GM19043 (cell line): ENCODE data around the gene STON1.
"Not testable (repeated sequence)": the region's sequence is repeated elsewhere in the genome, so short reads cannot be mapped to it uniquely, and the experiment has no call there.

Source experiments
- ATAC-seq: cut with Tn5 transposase; IDR thresholded peaks from one replicate; pipeline ENCODE4 v1.9.1; 2021; ENCODE audit warnings: low read depth; ENCODE audit not compliant: unreplicated experiment

The STON1 gene

GRCh38 chr2:48567671-48568070 lies 37.7 kb downstream of the STON1 start:
- ATAC-seq: no peak

- ATAC-seq: no peak
These were observed 38.6 kb downstream of the STON1 start for GRCh38 chr2:48568547-48568946.

- ATAC-seq: no peak
These were observed 39.5 kb downstream of the STON1 start for GRCh38 chr2:48569433-48569832.

GRCh38 chr2:48572816-48573215 lies 42.9 kb downstream of the STON1 start:
- no peak for ATAC-seq

GRCh38 chr2:48574353-48575287 lies 44.7 kb downstream of the STON1 start:
- no peak for ATAC-seq

- ATAC-seq: no peak
These were observed 48.4 kb downstream of the STON1 start for GRCh38 chr2:48578313-48578712.

- ATAC-seq: no peak
These were observed 54.0 kb downstream of the STON1 start for GRCh38 chr2:48583961-48584360.

GRCh38 chr2:48584551-48584950 lies 54.6 kb downstream of the STON1 start:
- no peak for ATAC-seq

- no peak for ATAC-seq
These were observed 56.5 kb downstream of the STON1 start for GRCh38 chr2:48586433-48586832.

- ATAC-seq: no peak
These were observed 57.6 kb downstream of the STON1 start for GRCh38 chr2:48587560-48587959.

- no peak for ATAC-seq
These were observed 58.0 kb downstream of the STON1 start for GRCh38 chr2:48587961-48588360.

GRCh38 chr2:48588745-48589144 lies 58.8 kb downstream of the STON1 start:
- ATAC-seq: no peak

GRCh38 chr2:48589170-48589767 lies 59.3 kb downstream of the STON1 start:
- ATAC-seq: no peak

GRCh38 chr2:48590017-48590416 lies 60.1 kb downstream of the STON1 start:
- no peak for ATAC-seq

- ATAC-seq: no peak
These were observed 62.1 kb downstream of the STON1 start for GRCh38 chr2:48592067-48592466.

GRCh38 chr2:48596751-48597150 lies 66.8 kb downstream of the STON1 start:
- ATAC-seq: not testable (repeated sequence)

- ATAC-seq: no peak
These were observed 67.5 kb downstream of the STON1 start for GRCh38 chr2:48597492-48597891.

- ATAC-seq: no peak
These were observed 70.4 kb downstream of the STON1 start for GRCh38 chr2:48600204-48600813.

GRCh38 chr2:48600917-48601316 lies 71.0 kb downstream of the STON1 start:
- no peak for ATAC-seq

- ATAC-seq: no peak
These were observed 71.4 kb downstream of the STON1 start for GRCh38 chr2:48601349-48601748.

- no peak for ATAC-seq
These were observed 75.7 kb downstream of the STON1 start for GRCh38 chr2:48605482-48606175.
